GM21515 (cell line): ENCODE measurements around the gene RYR3.

ENCODE experiments used
- ATAC-seq: cut with Tn5 transposase; IDR thresholded peaks from one replicate; pipeline ENCODE4 v1.9.1; 2021; ENCODE audit not compliant: unreplicated experiment

The RYR3 gene

DNA sequence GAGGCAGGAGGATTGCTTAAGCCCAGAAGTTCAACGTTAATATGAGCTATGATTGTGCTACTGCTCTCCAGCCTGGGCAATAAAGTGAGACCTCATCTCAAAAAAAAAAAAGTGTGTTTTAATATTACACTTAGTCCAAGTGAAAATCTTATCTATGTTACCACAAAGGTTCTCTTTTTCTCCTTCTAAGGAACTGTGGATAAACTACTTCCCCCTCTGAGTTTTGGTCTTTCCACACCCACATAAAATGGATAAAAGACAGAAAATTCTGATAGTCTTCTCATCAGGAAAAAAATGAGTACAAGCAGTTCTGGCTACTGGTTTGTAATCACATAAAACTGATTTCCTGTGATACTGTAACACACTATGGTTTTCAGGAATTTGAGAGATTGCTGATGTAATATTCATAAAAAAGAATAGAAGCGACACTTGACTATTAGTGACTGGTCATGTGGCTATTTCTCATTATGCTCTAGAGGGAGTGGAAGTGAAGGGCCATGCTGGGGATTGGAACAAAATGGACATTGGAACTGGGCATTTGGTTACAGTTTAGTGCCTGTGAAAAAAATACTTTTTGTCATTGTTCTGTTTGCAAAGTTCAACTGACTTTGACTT, 68.2 kb downstream of the RYR3 start:
- ATAC-seq: no peak

DNA sequence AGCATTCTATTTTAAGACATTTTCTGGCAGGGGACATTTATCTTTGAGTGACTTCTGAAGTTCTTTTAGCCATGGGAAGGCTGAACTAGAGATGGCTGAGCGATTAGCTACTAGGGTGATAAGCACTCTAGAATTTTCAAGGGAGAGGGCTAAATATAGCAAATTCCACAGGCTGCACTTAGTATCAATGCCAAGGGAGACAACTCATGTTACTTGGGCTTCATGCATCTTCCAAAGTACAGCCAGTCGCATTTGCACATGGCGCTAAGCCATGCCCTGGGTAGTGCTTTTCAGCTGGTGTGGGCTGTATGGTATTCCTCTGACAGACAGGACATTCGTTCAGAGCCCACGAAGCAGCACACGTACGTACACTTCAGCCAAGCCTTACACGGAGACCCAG, 69.6 kb downstream of the RYR3 start:
- ATAC-seq: no peak

DNA sequence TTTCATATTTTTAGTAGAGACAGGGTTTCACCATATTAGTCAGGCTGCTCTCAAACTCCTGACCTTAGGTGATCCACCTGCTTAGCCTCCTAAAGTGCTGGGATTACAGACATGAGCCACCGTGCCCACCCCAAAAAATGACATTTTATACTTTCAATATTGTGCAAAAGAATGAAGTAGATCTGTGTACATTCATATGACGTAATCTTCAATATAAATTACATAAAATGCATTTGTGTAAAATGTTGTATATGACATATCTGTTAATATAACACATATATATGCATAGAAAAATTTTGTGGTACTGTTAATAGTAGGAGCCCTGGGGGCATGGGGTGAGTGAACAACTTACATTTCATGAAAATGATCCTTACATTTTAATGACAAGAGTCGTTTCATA, 71.7 kb downstream of the RYR3 start:
- ATAC-seq: no peak

DNA sequence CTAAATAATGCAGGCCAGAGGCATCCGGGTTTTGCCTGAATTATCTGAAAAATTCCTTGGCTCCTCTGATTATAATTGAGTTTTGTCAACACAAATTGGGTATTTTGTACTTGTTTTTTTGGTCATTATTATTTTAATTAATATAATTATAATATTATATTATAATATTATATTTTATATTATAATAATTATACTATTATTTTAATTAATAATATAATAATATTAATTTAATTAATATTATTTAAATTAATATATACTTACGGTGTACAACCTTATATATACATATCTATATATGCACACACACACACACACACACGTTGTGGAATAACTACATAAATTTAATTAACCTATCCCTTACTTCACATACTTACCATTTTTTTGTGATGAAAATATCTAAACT, 73.5 kb downstream of the RYR3 start:
- no peak for ATAC-seq

DNA sequence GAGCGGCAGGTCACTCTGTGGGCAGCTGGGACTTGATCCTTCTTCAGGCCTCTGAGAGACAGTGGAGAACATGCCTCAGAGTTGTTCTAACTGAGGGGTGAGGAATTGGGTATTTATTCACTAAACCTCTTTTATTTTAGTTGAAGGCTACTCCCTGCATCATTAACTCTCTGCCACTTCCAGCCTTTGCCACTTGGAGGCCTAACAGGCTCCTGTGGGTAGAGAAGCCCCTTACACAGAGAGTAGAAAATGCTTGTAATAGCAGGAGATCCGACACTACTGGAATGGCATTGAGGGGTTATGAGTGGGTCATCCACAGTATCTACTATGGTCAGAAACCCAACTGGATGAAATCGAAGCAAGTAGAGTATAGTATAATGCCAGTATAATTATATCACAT, 81.7 kb downstream of the RYR3 start:
- no peak for ATAC-seq

DNA sequence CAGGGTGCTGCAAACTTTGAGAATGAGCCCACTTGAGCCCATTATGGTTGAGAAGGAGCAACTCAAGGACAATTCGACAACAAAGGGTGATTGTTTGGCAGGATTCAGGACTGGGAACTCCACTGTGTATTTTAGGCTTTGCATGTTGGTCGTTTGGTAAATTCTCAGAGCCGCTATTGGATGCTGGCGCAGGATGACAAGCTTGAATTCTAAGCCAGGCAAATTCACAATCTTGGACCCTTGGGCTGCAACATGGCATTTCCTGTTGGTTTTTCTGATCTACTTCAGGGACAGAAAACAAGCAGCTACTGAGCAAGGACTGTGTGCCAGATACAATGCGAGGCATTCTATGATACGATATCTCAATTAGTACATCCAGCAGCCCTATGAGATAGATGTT, 82.8 kb downstream of the RYR3 start:
- no peak for ATAC-seq

DNA sequence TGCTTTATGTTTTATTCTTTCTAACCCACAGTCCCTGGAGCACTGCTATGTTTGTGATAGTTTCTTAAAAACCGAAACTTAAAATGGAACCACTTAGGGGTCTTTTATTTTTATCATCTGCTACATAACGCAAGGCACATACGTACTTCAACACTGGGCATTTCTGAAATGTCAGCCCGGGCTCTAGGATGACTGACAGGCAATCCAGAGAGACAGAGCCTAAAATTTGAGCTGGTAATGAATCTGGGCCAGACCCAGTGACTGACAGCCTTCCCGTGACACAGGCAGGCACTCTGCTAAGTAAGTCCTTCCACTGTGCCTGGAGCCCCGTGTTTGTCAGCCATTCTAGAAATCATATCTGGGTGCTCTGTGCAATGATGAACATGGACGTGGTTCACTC, 84.6 kb downstream of the RYR3 start:
- no peak for ATAC-seq

DNA sequence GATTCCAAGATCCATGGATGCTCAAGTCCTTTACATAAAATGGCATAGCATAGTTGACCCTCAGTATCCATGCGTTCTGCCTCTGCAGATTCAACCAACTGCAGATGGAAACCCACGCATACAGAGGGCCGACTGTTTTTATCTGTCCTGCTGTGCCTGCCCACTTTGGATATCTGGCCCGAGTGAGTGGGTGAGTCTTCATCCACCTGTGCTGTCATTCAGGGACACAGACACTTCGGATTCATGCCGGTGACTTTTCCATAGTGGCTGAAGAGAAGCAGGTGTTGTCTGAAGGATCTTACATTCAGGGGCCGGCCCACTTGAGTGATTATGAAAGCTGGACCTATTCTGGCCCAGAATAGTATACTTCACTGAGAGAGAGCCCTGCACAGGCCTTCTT, 85.1 kb downstream of the RYR3 start:
- no peak for ATAC-seq

DNA sequence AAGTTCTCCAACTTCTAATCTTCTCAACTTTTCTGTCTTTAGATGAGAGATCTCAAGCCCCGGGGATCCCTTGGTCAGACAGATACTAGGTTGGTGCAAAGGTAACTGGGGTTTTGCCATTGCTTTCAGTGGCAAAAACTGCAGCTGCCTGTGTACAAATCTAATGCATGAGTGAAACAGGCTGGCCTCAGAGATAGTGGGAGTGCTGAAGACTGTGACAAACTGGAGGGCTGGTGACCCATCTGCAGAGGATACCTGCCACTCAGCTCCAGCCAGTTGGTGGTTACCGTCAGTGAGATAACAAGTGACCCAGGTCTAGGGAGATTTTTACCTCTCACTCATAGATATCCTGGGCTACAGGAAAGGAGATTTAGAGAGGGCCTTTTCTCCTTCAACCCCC, 85.7 kb downstream of the RYR3 start:
- ATAC-seq: no peak

DNA sequence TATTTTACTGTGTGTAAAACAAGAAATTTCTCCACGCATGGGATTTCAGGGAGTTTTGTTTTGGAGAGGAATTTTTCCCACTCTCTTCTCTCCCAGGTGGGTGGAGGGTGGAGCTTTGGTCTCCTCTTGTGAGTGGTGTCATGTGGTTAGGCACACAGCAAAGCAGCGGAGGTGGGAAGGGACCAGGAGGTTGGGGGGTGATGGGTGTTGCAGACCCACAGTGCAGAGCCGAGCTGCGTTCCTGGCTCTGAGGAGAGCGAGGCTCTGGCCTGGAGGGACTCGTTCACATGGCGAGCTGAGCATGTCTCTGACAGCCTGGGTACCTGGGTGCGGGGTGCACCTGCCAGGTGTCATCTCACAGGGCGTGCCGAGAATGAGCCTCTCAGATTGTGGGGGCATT, 87.8 kb downstream of the RYR3 start:
- ATAC-seq: no peak

DNA sequence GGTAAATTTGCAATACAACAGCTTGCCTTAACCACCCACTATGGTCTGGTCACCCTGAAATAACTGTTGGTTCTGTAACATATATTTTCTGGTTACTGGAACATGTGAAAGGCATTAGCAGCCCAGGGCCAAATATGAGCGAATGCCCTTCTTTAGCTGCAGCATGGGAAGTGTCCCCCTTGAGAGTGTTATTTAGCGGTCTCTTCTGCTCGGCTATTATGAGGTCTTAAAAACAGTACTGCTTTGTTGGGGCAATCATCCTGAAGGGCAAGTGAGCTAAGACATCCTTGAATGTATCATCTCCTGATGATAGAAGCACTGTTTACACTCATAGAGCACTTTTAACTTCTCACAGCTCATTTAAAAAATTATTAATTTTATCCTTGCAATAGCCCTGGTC, 90.2 kb downstream of the RYR3 start:
- ATAC-seq: no peak

DNA sequence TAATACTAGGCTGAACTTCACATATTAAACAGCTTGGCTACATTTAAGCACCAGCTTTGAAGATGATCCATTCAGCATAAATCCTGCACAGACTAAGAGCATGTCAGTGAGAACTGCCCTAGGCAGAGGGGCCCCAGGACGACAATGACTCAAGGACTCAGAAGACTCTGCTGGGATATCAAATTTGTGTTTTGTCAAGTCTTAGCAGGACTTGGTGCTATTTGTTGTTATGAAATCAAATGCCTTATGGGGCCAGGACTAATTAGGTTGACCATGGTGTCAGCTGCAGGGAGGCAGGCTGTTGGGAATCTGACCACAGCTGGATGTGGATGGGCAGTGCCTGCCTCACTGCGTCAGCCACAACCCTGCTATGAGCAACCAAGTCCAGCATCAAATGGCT, 91.8 kb downstream of the RYR3 start:
- ATAC-seq: no peak

DNA sequence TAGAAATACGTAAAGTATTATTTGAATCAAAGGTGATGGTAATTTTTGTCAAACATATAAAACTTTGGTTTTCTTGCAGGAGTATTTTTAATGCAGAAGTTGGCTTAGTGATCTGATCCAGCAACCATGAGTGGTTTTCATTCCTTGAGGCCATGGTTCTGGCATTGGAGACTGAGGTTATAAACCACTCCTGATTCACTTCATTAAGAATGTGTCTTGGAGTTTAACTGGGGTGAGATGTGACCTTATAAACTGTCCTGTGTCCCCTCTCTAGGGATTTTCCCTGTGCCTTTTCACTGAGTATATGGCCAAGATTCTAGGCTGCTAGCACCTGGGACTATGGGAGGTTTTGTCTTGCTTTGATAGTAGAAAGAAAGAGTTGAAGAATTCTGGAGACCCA, 94.3 kb downstream of the RYR3 start:
- no peak for ATAC-seq

DNA sequence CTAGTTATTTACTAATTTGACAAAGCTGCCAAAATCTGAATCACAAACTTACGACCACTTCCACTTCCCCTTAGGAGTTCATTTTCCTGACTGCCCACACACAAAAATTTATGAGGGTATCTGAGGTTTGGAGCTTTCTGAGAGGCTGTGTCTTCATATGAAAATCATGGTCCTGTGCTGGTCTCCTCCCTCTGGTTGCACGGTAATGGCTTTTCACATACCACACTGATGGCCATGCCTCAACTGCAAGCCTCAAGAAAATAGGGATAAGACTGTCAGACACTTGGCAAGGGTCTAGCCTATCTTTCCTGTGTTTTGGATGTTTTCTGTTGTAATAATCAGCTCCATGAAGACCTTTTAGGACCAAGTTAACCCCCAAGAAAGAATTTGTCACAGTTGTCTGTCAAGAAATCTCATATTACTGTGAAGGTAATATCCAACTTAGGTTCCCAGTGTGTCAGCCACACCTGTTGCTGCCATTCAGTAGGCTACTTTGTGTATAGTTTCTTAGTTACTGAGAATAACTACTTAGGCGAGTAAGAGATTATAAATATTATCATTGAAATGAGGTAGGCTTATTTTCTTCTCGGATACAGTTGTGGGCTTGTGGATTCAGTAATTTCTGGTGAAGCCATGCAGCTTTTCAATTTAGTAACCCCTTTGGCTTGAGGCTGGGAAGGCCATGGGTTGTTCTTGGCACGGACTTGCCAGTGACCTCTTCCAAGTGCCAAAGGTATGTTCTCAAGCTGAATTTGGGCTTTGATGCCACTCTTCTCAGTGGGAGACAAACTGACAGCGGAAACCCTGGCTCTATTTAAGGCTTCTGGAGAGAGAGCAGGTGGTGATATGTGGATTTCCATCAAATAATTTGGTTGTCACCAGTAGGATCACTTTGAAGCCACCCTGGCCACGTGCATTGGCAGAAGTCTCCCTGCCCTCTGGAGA, 101.1 kb downstream of the RYR3 start:
- no peak for ATAC-seq

DNA sequence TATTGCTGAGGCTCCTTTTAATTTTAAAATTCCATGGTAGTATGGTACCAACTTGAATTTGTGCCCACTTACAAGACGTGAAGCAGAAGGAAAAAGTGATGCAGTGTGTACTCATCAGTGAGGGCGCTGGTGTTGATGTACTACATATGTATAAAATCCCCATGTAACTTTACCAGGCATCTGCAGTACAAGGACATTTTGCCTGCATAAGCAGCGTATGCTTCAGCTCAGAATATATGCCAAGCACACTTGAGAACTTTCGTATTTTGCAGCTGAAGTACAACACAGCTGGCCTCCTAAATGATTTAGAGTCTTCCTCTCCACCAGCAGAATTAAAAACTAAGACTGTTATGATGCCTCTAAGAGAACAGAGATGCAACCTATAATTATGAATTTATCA, 108.9 kb downstream of the RYR3 start:
- ATAC-seq: no peak

DNA sequence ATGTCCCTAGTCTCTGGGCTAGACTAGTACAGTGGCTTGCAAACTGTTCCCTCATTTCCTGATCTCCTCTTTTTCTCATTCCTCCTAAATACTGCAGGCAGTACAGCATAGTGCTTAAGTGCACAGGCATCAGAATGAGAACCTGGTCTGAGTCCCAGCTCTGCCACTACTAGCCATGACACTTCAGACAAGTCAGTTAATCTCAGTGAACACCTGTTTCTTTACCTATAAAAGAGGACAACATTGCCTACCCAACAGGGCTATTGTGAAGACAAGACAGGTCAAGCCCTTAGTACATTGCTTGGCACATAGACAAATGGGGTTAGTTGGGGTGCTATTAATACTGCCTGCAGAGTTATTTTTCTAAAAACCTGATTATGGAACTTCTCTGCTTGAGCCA, 113.3 kb downstream of the RYR3 start:
- ATAC-seq: no peak

DNA sequence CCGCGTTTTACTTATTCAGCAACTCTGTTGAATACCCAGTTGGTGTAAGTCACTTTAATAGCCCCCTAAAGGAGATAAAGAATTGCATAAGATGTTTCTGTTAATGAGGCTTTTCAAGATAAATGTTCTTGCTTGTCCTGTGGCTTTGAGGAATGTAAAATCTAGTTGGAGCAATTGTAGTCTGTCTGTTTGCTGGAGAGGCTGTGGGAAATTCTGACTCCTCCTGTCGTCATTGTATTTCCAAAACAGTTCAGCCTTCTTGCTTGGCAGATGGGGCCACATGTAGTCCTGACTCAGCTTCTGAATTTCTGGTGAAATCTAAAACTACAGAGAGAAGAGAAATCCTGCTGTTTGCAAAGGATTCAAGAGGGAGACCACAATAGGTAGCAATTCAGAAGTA, 114.4 kb downstream of the RYR3 start:
- no peak for ATAC-seq

DNA sequence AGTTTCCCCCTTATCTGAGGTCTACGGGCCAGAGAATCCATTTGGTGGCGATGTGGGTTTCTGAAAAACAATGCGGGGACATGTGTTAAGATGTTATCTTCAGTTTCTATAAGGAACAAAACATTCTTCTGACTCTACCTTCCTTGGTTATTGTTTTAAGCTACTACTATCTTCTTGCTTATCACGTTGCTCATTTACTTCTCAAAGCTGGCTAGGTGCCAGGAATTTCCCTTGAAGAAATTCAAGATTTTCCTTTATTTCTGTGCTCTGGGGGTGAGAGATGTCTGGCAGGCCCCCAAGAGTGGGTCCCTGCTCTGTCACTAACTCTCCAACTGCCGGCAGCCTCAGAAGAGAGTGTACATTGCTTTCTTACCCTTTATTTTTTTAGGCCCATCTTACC, 119.8 kb downstream of the RYR3 start:
- ATAC-seq: no peak

DNA sequence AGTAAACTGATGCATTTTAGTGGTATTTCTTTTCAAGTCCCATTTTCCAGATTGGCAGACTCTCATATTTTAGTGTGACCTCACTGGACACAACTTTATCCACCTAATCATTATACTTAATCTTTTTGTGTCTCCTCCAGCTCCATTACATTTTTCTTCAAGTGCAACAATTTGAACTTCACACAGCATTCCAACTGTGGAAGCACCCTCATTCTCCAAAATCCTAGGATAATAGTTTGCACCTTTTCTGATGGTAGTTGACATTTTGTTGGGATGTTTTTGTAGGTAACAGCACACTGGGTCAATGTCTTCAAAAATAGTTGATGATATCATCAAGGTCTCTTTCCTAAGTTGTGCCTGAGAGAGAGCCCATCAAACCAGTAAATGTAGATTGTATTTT, 123.1 kb downstream of the RYR3 start:
- no peak for ATAC-seq

DNA sequence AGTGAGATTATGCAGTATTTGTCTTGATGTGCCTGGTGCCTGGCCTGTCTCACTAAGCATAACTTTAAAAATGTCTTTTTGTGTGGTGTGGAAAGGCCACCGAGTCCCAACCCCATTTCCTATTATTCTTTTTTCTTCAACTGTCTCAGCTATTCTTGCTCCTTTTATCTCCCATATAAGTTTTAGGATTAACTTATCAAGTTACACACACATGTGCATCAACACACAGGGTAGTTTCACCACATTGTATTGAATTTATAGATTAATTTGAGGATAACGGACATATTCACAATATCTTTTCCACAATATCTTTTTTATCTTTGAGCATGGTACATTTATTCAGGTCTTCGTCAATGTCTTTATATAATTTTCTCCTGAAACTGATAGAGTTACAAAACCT, 127.6 kb downstream of the RYR3 start:
- ATAC-seq: no peak

DNA sequence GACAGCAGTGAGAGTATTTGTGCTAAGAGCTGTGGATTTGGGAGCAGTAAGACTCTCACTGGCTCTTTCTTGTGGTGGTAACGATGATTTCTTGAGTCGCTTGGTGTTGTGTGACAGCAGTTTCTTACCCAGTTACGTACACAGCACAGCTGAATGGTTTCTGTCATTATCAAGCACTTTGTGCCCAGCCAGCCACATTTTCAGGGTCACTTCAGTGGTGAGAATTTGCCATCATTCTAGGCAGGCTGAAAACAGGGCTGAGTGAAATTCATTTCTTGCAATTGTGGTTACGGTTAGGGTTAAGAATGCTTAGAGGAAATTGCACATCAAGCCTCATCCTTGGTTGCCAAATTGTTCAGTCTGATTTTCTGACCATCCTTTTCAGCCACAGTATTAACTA, 130.1 kb downstream of the RYR3 start:
- ATAC-seq: no peak

DNA sequence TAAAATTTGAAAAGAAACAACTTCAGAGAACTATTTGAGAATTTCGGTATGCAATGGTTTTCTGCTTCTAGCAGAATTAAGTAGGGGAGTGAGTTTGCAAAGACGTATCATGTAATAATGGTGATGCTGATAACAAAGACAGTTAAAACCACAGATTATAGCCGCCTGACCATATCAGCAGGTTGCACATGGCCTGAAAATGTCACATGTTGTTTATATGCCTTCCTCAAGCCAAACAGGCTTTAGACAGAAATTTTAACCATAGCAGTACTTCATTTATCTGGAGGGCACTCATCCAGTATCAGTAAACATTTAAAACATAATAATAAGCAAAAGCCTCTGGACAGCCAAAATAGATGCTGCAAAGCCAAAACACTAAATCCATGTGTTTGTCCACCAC, 131.7 kb downstream of the RYR3 start:
- ATAC-seq: no peak

DNA sequence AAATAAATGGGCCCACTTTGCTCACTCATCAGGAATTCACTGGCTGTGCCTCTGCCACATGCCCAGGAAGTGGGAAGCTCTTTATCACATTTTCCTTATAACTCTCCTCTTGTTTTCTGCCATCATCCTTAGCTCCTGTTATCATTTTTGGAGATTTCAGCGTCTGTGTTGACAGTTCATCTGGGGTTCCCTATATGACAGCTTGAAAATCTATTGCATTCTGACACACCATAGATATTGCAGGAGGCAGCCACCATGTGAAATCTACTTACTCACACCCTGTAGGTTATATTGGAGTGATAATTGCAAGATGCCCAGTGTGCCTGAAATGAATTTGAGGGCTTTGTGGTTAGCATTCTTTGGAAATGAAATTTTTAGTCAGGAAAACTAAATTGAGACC, 132.9 kb downstream of the RYR3 start:
- ATAC-seq: no peak
